Activated T-cell treated with anti-CD3 and anti-CD28 coated beads for 1 hour (primary cell): ENCODE results near the gene FAM161A.

ENCODE experiments used
- DNase-seq: peaks from one replicate; pipeline ENCODE4 v3.0.0-alpha.2; 2020; ENCODE audit warnings: low read depth

The FAM161A gene

GRCh38 chr2:61784643-61785042, 69.2 kb downstream of the FAM161A start:
- no peak for DNase-seq

- no peak for DNase-seq
Observed at GRCh38 chr2:61775956-61776570, 77.8 kb downstream of the FAM161A start.
